ENCODE data around the gene BAIAP2L2. TPM values are rescaled to one million over a fixed set of nuclear protein-coding genes. Genes with fewer than 3 reads are reported as not detected.

Gene BAIAP2L2
- total RNA-seq, 1 donor from 2014 or later, result 0.24 TPM

GRCh38 chr22:38111925-38112355 lies 1.5 kb upstream of the BAIAP2L2 start:
- intact Hi-C loops (cut with DNase I), result loop anchor here (10.0 kb wide), 1 partner anchor 233 kb away; no protein-coding TSS in a partner anchor
- DNase-seq (peak; percentile 37), ATAC-seq (ENCODE audit: poor library complexity) (no peak)

DNA sequence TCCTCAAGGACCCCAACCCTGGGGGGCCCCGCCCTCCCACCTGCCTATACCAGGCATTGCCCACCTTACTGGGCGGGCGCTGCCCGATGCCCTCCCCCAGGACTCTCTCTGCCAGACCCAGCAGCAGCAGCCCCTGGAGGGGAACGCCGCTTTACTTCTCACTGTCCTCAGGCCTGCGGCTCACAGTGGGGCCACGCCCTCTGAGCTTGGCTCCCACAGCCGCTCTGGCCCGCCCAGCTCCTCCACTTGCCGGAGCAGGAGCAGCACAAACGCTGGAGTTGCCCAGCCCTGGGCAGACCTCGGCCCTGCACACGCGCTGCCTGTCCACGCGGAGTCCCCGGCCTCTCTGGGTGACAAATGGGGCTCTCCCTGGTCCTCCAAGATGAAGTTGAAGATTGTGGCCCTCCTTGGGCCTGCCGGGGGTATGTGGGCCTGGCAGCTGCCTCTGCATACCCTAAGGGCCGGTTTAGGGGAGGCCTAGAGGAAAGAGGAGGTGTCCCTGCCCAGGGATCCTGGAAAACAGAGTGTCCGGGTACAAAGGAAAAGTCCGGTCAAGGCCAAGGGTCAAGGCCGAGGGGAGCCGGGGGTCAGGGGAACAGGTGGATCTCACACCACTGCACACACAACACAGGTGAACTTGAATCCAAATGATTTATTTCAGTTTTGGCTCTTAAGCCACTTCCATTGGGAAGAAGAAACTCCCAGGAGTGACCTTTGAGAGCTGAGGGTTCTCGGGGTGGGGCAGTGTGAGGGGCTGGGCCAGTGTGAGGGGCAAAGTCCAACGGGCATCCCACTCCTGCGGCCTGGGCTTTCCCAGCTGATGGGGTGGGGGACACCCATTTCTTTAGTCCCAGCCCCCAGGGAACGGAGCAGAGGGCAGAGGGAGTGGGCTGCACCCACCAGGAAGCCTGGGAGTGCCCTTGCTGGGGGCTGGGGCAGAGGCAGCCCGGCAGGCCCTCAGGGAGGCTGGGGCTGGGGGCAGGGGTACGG lies 674 bp upstream of the BAIAP2L2 start:
- peak; percentile 54 for DNase-seq
- intact Hi-C loops (cut with DNase I), result loop anchor here (10.0 kb wide), 1 partner anchor 234 kb away; no protein-coding TSS in a partner anchor
- ATAC-seq (ENCODE audit: poor library complexity), result no peak

DNA sequence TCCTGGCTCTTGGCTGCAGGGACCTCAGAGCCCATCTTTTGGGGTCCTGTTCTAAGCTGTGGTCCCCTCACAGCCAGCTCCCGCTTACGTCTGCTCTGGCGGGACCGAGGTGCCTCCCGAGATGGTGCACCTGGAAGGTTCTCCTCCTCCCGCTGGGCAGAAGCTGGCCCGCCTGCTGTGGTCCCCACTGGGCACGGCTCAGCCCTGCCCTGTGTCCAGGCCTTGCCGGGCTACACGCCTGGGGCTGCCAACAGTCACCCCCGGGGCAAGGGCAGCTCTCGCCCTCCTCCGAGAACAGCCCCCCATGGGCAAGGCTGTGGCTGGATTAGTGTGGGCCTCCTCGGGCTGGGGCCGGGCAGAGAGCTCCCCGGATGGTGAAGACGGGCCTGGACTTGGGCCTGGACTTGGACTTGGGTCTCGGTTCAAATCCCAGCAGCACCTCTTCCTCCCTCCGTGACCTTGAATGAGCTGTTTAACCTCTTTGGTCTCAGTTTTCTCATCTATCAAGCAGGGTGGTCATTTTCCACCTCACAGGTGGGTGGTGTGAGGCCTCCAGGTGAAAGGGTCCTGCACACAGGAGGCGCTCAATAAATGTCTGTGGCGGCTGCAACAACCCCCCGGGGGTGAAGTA lies 998 bp downstream of the BAIAP2L2 start:
- ATAC-seq (ENCODE audit: poor library complexity) (no peak), DNase-seq (peak; percentile 30)
- intact Hi-C loops (cut with DNase I), result loop anchor here (10.0 kb wide), 1 partner anchor 235 kb away; no protein-coding TSS in a partner anchor

GRCh38 chr22:38108561-38109319 lies 1.7 kb downstream of the BAIAP2L2 start:
- DNase-seq, result peak; percentile 22
- intact Hi-C loops (cut with DNase I), result no loop called here
- ATAC-seq (ENCODE audit: poor library complexity), result no peak

DNA sequence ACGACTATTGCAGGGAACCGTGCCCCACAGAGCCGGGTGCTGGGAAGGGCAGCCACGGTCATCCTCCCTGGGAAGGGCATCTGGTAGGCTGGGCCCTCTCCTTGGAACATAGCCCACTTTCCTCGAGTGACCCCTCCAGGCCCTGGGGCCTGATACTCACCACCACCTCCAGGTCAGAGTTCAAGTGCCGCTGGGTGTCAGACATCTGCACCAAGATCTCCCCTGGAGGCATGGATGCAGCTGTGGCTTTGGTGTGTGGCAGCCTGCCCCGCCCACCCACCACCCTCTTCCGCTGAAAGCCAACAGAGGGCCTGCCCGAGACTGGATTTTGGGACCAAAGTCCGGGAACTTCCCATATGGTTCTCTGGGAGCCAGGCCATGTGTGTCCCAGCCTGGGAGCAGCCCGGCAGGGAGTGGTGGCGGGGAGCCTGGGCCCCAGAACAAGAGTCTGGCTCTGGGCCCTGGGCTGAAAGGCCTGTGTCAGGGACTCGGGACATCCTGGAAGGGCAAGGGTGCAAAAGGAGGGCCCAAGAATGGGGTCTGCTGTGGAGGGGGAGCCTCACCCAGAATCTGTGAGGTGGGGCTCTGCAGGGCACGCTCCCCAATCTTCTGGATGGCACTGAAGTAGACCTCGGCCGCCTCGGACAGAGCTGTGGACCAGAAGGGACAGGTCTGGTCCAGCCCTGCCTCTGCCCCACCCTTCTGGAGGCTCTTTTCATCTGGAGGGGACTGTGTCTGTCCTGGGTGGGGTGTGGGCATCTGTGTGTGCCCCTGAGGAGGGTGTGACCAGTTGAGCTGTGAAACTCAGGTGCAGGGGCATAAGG lies 2.6 kb downstream of the BAIAP2L2 start:
- peak; percentile 51 for DNase-seq
- intact Hi-C loops (cut with DNase I), result no loop called here
- peak; percentile 54 for ATAC-seq (ENCODE audit: poor library complexity)

- intact Hi-C loops (cut with DNase I), result no loop called here
- peak; percentile 34 for DNase-seq
- ATAC-seq (ENCODE audit: poor library complexity), result no peak
Observed at GRCh38 chr22:38106814-38107578, 3.5 kb downstream of the BAIAP2L2 start.

- DNase-seq (peak; percentile 27), ATAC-seq (ENCODE audit: poor library complexity) (no peak)
- intact Hi-C loops (cut with DNase I), result no loop called here
Observed at GRCh38 chr22:38104084-38104483, 6.4 kb downstream of the BAIAP2L2 start.

DNA sequence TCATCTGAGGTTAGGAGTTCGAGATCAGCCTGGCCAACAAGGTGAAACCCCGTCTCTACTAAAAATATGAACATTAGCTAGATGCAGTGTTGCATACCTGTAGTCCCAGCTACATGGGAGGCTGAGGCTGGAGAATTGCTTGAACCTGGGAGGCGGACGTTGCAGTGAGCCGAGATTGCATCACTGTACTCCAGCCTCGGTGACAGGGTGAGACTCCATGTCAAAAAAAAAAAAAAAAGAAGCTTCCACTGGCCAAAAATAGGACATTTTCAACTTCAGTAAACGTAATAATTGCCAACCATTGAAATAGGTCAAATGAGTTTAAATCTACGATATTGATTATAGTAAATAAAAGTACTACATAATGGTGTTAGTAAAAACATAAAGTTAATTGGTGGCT lies 6.8 kb downstream of the BAIAP2L2 start:
- intact Hi-C loops (cut with DNase I), result no loop called here
- DNase-seq, result peak; percentile 8
- ATAC-seq (ENCODE audit: poor library complexity), result no peak

DNA sequence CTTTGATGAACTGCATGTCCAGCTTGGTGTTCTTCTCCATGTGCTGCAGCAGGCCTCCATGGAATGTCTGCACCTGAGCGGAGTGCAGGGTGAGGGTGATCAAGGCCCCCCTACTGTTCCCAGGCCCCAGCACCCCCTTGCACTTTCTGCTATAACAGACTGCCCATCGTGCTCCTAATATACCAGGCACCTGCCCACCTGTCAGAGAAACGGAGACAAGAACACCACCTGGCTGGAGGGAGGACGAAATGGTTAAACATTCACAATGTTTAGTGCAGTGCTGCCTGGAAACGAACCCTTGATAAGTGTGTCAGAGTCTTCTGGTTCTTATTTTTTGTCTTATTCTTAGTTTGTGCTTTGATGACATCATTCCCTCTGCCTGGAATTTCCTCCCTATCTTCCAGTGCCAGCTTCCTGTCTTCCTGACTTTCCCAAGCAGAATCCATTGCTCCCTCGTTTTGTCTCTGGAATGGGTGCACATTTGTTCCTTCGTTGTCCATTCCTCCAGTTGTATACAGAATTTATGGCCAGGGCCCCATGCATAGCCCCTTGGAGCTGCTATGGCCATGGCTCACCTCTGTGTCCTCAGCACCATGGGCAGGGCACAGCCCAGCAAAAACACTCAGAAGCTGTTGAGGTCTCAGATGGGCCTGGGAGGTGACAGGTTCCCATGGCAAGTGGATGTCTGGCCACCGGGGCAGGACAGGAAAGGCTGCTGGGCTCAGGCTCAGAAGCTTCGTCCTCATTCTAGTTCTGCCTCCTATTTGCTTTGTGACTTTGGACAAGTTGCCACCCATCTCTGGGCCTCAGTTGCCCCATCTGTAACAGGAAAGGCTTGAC lies 11.9 kb downstream of the BAIAP2L2 start:
- intact Hi-C loops (cut with DNase I), result no loop called here
- ATAC-seq (ENCODE audit: poor library complexity) (no peak), DNase-seq (peak; percentile 25)

- intact Hi-C loops (cut with DNase I), result no loop called here
- DNase-seq (peak; percentile 36), ATAC-seq (ENCODE audit: poor library complexity) (no peak)
Observed at GRCh38 chr22:38097557-38098409, 12.7 kb downstream of the BAIAP2L2 start.

- intact Hi-C loops (cut with DNase I), result no loop called here
- peak; percentile 17 for DNase-seq
- no peak for ATAC-seq (ENCODE audit: poor library complexity)
Observed at GRCh38 chr22:38097058-38097457, 13.4 kb downstream of the BAIAP2L2 start.

- ATAC-seq (ENCODE audit: poor library complexity), result no peak
- peak; percentile 31 for DNase-seq
- intact Hi-C loops (cut with DNase I), result no loop called here
Observed at GRCh38 chr22:38089474-38089851, 21.0 kb downstream of the BAIAP2L2 start.

- intact Hi-C loops (cut with DNase I), result no loop called here
- DNase-seq (peak; percentile 45), ATAC-seq (ENCODE audit: poor library complexity) (peak; percentile 44)
Observed at GRCh38 chr22:38088629-38089473, 21.6 kb downstream of the BAIAP2L2 start.

DNA sequence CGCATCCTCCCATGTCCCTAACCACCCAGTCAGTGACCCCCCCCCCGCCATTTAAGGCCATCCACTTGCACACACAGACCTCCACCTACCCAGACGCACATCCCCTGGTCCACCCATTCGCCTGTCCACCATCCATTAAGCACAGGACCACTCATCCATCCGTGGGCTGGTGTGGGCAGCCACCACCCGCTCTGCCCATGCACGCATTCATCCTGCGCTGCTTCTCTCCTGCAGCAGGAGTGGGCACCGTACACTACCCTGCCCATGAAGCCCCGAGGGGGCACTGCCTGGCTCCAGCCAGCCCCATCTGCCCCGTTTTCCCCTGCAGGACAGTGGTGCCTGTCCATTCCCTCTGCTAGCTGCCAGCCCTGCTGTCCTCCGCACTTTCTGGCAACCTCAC lies 22.6 kb downstream of the BAIAP2L2 start:
- peak; percentile 17 for DNase-seq
- intact Hi-C loops (cut with DNase I), result no loop called here
- ATAC-seq (ENCODE audit: poor library complexity), result no peak

DNA sequence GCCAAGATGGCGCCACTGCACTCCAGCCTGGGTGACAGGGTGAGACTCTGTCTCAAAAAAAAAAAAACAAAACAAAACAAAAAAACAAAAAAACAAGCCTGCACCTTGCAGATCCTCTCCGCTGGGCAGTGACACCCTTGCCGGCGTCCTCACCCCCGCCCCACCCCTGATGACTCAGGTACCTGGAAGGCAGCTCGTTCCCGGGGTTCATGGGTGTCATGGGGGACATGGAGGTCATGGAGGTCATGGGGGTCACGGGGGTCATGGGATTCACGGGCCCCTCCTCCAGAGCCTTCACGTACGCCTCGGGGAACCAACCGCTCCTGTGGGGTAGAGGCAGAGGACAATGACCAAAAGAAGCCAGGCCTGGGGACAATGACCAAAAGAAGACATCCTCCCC lies 23.5 kb downstream of the BAIAP2L2 start:
- DNase-seq (peak; percentile 40), ATAC-seq (ENCODE audit: poor library complexity) (no peak)

More for the DNA sequence above, 23.5 kb downstream of the BAIAP2L2 start:
- intact Hi-C loops (cut with DNase I), result no loop called here

All from Right ventricle myocardium superior (tissue), 1 donor.